Heart left ventricle (tissue), 13 donors: ENCODE results near the gene ZNF219.
A peak's percentile ranks its signal among the peaks of the same experiment; 100 is the strongest.

Experiments used
- CTCF ChIP-seq, 12 donors: fragments of 200-600 bp; sonication (generic) in 4 of 12; IDR thresholded peaks; one replicate each; pipeline versions ENCODE4 v1.5.0 to v1.8.0; 2018 to 2022; ENCODE audit warnings: antibody characterized with exemption in 12 of 12, mild to moderate bottlenecking in 5 of 12
- POLR2A ChIP-seq, 2 donors: fragments of 450-650 bp; IDR thresholded peaks; one replicate each; pipeline ENCODE4 v1.6.1; 2017; ENCODE audit warnings: antibody characterized with exemption in 2 of 2, mild to moderate bottlenecking in 2 of 2, moderate library complexity in 2 of 2
- donor health status: ischemic (EF 13 %, LVEDD 7.1; RV severe dilation, severe dysfunction).
- donor health status: DM: no; HTN: yes; CAD: no.
- donor health status: DM: no; HTN: no; CAD: no.
- donor health status: ischemic (EF 25% LVEDD 6.9; RV normal size, moderate dysfunction).
- donor health status: ischemic (EF 25% LVEDD 5.7; RV mildly dilated, moderate dysfunction).
- donor health status: ischemic (EF 35%, LVEDD 5.7; RV mildly dilated, moderate dysfunction).
- donor health status: nonischemic (EF 11% LVEDD 7.7; RV severe dilation, severe dysfunction).
- donor health status: DM: yes; HTN: yes; CAD: no.
- donor health status: PGD.
- donor health status: ischemic (EF 29% LVEDD 5.4; RV normal size, mild dysfunction).
- donor health status: nonischemic (EF 23%, LVEDD 6.1; RV moderate dilation, normal function).

- TF ChIP-seq CTCF (IDR thresholded peaks at IDR 0.05): no peak
- TF ChIP-seq POLR2A (IDR thresholded peaks at IDR 0.05): peak in 1 of 2 donors; percentile 17
Observed at GRCh38 chr14:21072031-21072473, 26.4 kb downstream of the ZNF219 start.
